Uterus (tissue), 4 donors: Measurements from ENCODE around the gene GMPR2. TPM values are rescaled to one million over a fixed set of nuclear protein-coding genes. Genes with fewer than 3 reads are reported as not detected.

Experiments
- DNase-seq, 2 donors: peaks; one replicate each; pipeline ENCODE4 v3.0.0-alpha.2; 2019 to 2020
- H3K27ac ChIP-seq, 2 donors: fragments of 200-600 bp; sonication (generic); 1 replicate in 1 of 2; 2 replicates in 1 of 2; pipeline ENCODE4 v1.5.1; 2016 to 2018
- H3K27me3 ChIP-seq, 2 donors: fragments of 200-600 bp; sonication (generic); one replicate each; pipeline ENCODE4 v1.5.1; 2018 to 2019; ENCODE audit warnings: control low read depth in 1 of 2
- H3K36me3 ChIP-seq, 2 donors: fragments of 200-600 bp; sonication (generic); one replicate each; pipeline ENCODE4 v1.5.1; 2019; ENCODE audit warnings: control low read depth in 1 of 2
- H3K4me1 ChIP-seq, 2 donors: fragments of 200-600 bp; sonication (generic); one replicate each; pipeline ENCODE4 v1.5.1; 2018 to 2019; ENCODE audit warnings: control low read depth in 1 of 2
- H3K4me3 ChIP-seq, 2 donors: fragments of 200-600 bp; sonication (generic); 1 replicate in 1 of 2; 2 replicates in 1 of 2; pipeline ENCODE4 v1.5.1; 2018 to 2019; ENCODE audit warnings: mild to moderate bottlenecking in 1 of 2
- H3K9me3 ChIP-seq, 2 donors: fragments of 200-600 bp; sonication (generic); one replicate each; pipeline ENCODE4 v1.5.1; 2019; ENCODE audit warnings: control low read depth in 1 of 2
- POLR2A ChIP-seq, 2 donors: fragments of 450-650 bp; IDR thresholded peaks; one replicate each; pipeline ENCODE4 v1.6.1; 2016; ENCODE audit warnings: antibody characterized with exemption in 2 of 2, mild to moderate bottlenecking in 1 of 2, moderate library complexity in 1 of 2
- intact Hi-C: fragments of 100-400 bp; cut with DNase I; formaldehyde crosslinking; loops from one replicate; pipeline ENCODE4 v1.15.1; 2023; ENCODE audit warnings: low total_unique reads
- total RNA-seq, 4 donors: library from RNA; depleted of rRNA in 3 of 4; stranded (reverse); fragments of >200 nt in 3 of 4; gene quantifications; one replicate each; pipeline versions ENCODE4 v1.1.0 to v1.2.4, GENCODE V29; 2014 to 2023
- TF ChIP-seq, protein P1 (sequence below), 4 experiments: fragments of 200-600 bp in 2 of 4; fragments of 450-650 bp in 2 of 4; sonication (generic) in 2 of 4; IDR thresholded peaks; one replicate each; pipeline ENCODE4 v1.5.1; 2016 to 2019; ENCODE audit warnings: antibody characterized with exemption in 4 of 4, mild to moderate bottlenecking in 2 of 4, moderate library complexity in 1 of 4
- donor health status: DM: yes; HTN: yes; CAD: no.

The GMPR2 gene
- total RNA-seq, 4 donors from 2014 or later, result 38.9 to 60.9 (median 48.8) TPM

DNA sequence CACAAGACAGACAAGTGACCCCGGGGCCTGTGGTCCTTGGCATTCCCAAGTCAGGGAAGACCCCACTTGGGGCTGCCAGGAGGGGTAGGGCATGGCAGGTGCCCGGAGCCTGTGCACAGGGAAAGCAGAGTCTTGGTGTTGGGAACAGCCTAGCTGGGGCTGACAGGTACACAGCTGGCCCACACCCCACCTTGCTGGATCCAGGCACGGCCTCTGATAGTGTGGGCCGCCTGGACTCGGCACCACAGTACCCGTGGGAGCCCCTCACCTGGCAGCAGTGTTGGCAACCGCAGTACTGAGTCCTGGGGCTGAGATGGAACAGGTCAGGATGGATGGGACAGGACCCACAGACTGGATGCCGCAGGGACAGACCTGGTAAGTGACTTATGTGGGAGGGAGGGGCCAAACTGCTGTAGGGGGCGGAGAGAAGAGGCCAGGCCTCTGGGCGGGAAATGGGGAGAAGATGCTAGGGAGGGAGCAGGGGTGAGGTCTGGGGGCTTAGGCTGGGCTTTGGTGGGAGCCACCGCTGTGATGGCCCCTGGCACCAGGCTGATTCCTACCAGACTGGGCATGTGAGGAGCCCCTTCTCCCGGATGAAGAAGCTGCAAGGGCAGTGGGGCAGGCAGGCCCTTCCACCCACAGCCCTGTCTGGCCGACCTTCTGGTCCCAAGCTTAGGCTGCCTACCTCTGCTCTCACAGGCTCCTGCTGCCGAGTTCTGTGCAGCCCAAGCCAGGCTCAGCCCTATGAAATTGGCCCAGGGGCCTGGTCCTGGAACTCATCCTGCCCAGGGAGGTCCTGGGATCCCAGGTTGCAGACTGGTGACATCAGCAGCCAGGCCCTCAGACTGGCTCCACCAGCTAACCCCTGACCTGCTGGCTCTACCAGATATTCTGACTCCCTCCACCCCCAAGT is 30.3 kb downstream of the GMPR2 start, which contains the start of gene TGM1:
TSS of gene TGM1 (minus strand) at position 357 of the 913 bp plus-strand sequence. CDS start 825 bp downstream, outside the sequence.
- H3K4me3 ChIP-seq, result no peak within 1 kb of the TSS
- no peaks in the 10 kb centered on the region for H3K27me3 ChIP-seq
- intact Hi-C loops, result no loop called here
- no peaks in the 10 kb centered on the region for H3K9me3 ChIP-seq
- no peak within 1 kb of the TSS for H3K27ac ChIP-seq
- TF ChIP-seq POLR2A (IDR thresholded peaks at IDR 0.05), result no peak
- TF ChIP-seq, protein P1, sequence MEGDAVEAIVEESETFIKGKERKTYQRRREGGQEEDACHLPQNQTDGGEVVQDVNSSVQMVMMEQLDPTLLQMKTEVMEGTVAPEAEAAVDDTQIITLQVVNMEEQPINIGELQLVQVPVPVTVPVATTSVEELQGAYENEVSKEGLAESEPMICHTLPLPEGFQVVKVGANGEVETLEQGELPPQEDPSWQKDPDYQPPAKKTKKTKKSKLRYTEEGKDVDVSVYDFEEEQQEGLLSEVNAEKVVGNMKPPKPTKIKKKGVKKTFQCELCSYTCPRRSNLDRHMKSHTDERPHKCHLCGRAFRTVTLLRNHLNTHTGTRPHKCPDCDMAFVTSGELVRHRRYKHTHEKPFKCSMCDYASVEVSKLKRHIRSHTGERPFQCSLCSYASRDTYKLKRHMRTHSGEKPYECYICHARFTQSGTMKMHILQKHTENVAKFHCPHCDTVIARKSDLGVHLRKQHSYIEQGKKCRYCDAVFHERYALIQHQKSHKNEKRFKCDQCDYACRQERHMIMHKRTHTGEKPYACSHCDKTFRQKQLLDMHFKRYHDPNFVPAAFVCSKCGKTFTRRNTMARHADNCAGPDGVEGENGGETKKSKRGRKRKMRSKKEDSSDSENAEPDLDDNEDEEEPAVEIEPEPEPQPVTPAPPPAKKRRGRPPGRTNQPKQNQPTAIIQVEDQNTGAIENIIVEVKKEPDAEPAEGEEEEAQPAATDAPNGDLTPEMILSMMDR (IDR thresholded peaks at IDR 0.05), result no peak
- no peak for DNase-seq
- no peaks in the 10 kb centered on the region for H3K36me3 ChIP-seq
- H3K4me1 ChIP-seq, result no peaks in the 10 kb centered on the region

DNA sequence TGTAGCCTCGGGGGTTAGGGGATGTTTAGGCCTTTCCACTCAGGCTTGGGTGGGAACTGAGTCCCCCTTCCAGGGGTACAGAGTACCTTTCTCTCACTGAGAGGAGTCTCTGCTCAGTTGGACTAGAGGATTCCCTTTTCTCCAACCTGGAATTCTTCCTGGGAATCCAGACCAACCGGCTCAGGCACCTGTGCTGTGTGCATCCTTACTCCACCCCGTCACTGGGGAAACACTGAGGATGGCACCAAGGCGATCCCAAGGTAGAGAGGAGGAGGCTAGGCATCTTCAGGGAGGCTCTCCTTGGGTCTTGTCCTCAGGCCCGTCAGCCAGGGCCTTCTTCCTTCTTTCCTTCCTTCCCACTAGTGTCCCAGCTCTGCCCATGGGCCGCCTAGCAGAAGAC is 31.1 kb downstream of the GMPR2 start:
- no peak overlapping the region for H3K4me3 ChIP-seq
- no peak for DNase-seq
- TF ChIP-seq, protein P1 (IDR thresholded peaks at IDR 0.05), result no peak
- H3K27ac ChIP-seq, result no peak overlapping the region
- intact Hi-C loops, result no loop called here
- H3K27me3 ChIP-seq, result no peaks in the 10 kb centered on the region
- no peaks in the 10 kb centered on the region for H3K9me3 ChIP-seq
- H3K36me3 ChIP-seq, result no peaks in the 10 kb centered on the region
- no peaks in the 10 kb centered on the region for H3K4me1 ChIP-seq

DNA sequence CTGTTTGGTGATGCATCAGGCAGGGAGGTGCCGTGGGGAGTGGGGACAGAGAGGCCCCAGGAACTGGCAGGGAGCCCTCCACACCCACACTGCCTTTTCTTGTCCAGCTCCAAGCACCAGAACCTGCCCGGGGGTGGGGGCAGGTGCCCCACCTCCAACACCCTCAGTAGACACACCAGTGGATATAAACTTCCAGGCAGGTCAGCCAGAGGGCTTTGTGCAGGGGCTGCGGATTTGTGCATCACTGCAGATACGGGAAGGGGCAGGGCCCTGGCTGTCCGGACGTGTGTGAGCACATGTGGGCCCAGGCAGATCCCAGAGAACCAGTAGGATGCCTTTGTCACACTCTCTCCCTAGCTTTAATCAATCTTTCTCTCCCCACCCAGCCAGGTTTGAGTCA is 31.6 kb downstream of the GMPR2 start:
- Histone ChIP-seq H3K4me1 (no peaks in the 10 kb centered on the region), H3K27ac (no peak overlapping the region), H3K4me3 (no peak overlapping the region), H3K9me3 (no peaks in the 10 kb centered on the region), H3K36me3 (no peaks in the 10 kb centered on the region), H3K27me3 (no peaks in the 10 kb centered on the region)
- TF ChIP-seq, protein P1 (IDR thresholded peaks at IDR 0.05), result no peak
- no peak for TF ChIP-seq POLR2A (IDR thresholded peaks at IDR 0.05)
- intact Hi-C loops, result no loop called here
- no peak for DNase-seq

DNA sequence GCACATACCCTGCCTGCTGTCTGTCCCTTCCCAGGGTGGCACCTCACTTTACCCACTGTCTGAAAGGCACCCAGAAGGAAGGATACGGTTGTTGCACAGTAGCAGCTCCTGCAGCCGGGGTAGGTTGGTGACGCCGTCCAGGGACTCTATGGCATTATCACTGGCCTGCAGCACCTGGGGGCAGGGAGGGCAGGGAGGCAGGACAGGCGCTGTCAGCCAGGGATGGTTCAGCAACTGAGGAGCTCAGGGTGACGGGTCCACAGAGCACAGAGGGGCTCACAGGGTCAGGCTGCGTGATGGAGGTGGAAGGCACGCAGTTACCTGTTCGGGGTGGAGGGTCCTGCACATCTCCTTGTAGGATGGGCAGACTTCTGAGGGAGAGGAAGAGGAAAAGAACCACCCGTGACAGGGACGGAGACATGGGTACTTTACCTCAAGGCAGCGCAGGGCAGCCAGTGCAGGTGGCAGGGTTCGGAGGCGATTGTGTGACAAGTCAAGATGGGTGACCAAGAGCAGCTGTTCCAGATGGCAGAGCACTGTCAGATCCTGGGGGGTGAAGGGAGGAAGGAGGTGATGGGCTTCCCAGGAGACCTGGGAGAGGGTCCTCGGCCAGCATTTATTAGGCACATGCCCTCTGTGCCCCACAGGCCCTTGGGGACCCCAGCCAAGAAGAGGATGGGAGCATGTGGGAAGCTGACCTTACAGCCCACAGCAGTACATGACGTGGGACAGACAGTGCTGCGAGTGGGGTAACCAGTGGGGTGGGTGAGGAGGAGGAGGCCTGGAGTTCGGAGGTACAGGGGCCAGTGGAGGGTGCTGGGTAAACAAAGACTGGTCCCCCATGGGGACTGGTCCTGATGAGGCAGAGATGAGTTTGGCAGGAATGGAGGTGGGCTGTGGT is 33.9 kb downstream of the GMPR2 start:
- no peak overlapping the region for H3K4me3 ChIP-seq
- H3K4me1 ChIP-seq, result no peaks in the 10 kb centered on the region
- intact Hi-C loops, result no loop called here
- H3K36me3 ChIP-seq, result no peaks in the 10 kb centered on the region
- DNase-seq, result no peak
- H3K9me3 ChIP-seq, result no peaks in the 10 kb centered on the region
- no peak overlapping the region for H3K27ac ChIP-seq
- H3K27me3 ChIP-seq, result no peaks in the 10 kb centered on the region
- TF ChIP-seq POLR2A (IDR thresholded peaks at IDR 0.05), result no peak
- TF ChIP-seq, protein P1 (IDR thresholded peaks at IDR 0.05), result no peak
